Pons (tissue), 1 donor: ENCODE data around the gene AKT1.
"Not testable (repeated sequence)": the region's sequence is repeated elsewhere in the genome, so short reads cannot be mapped to it uniquely, and the experiment has no call there.

ENCODE experiments used
- DNase-seq: peaks from one replicate; pipeline ENCODE4 v3.0.0-alpha.2; 2016; ENCODE audit warnings: low spot score

AKT1 gene

GRCh38 chr14:104739026-104739425, 56.5 kb downstream of the AKT1 start:
- no peak for DNase-seq

- no peak for DNase-seq
These were observed 57.1 kb downstream of the AKT1 start for GRCh38 chr14:104738375-104739019.

- DNase-seq: peak; percentile 71
These were observed 59.5 kb downstream of the AKT1 start for GRCh38 chr14:104735830-104736642.

- DNase-seq: no peak
These were observed 60.4 kb downstream of the AKT1 start for GRCh38 chr14:104734991-104735779.

GRCh38 chr14:104734601-104734990, 61.0 kb downstream of the AKT1 start:
- no peak for DNase-seq

- no peak for DNase-seq
These were observed 61.4 kb downstream of the AKT1 start for GRCh38 chr14:104734051-104734587.

GRCh38 chr14:104732931-104733681, 62.4 kb downstream of the AKT1 start:
- no peak for DNase-seq

GRCh38 chr14:104732355-104732804, 63.2 kb downstream of the AKT1 start:
- no peak for DNase-seq

- no peak for DNase-seq
These were observed 63.9 kb downstream of the AKT1 start for GRCh38 chr14:104731320-104732294.

- DNase-seq: no peak
These were observed 65.1 kb downstream of the AKT1 start for GRCh38 chr14:104730487-104730886.

- DNase-seq: no peak
These were observed 65.7 kb downstream of the AKT1 start for GRCh38 chr14:104729835-104730181.

- not testable (repeated sequence) for DNase-seq
These were observed 66.2 kb downstream of the AKT1 start for GRCh38 chr14:104729176-104729834.

- no peak for DNase-seq
These were observed 66.9 kb downstream of the AKT1 start for GRCh38 chr14:104728631-104729030.

- DNase-seq: no peak
These were observed 68.7 kb downstream of the AKT1 start for GRCh38 chr14:104726600-104727451.

GRCh38 chr14:104725772-104726548, 69.6 kb downstream of the AKT1 start:
- DNase-seq: no peak

- DNase-seq: peak; percentile 55
These were observed 70.4 kb downstream of the AKT1 start for GRCh38 chr14:104724981-104725771.

GRCh38 chr14:104724407-104724980, 71.1 kb downstream of the AKT1 start:
- peak; percentile 28 for DNase-seq
